Stimulated activated CD4-positive, alpha-beta T cell treated with anti-CD3 and anti-CD28 coated beads, Interleukin-12 subunit alpha, Interleukin-12 subunit beta, amount 100 ng/mL, for 48 hours (primary cell): Measurements from ENCODE around the gene SIL1.
"Not testable (repeated sequence)": the region's sequence is repeated elsewhere in the genome, so short reads cannot be mapped to it uniquely, and the experiment has no call there.

Experiments used
- DNase-seq, 3 donors: peaks; one replicate each; pipeline ENCODE4 v3.0.0-alpha.2; 2020; ENCODE audit warnings: low read depth in 2 of 3, low spot score in 1 of 3

The SIL1 gene

GRCh38 chr5:139113892-139114291, 84.3 kb downstream of the SIL1 start:
- no peak for DNase-seq

- not testable (repeated sequence) for DNase-seq
These were observed 85.8 kb downstream of the SIL1 start for GRCh38 chr5:139112362-139112761.

- DNase-seq, result no peak
These were observed 87.5 kb downstream of the SIL1 start for GRCh38 chr5:139110526-139111168.

- no peak for DNase-seq
These were observed 89.9 kb downstream of the SIL1 start for GRCh38 chr5:139108063-139108824.

GRCh38 chr5:139105621-139106071, 92.5 kb downstream of the SIL1 start:
- DNase-seq, result no peak

GRCh38 chr5:139104577-139105276, 93.4 kb downstream of the SIL1 start:
- no peak for DNase-seq

GRCh38 chr5:139103762-139104161, 94.4 kb downstream of the SIL1 start:
- DNase-seq, result no peak

- no peak for DNase-seq
These were observed 97.3 kb downstream of the SIL1 start for GRCh38 chr5:139100825-139101224.

- DNase-seq, result no peak
These were observed 103.7 kb downstream of the SIL1 start for GRCh38 chr5:139094154-139095131.

- no peak for DNase-seq
These were observed 105.3 kb downstream of the SIL1 start for GRCh38 chr5:139092741-139093343.

GRCh38 chr5:139091439-139092156, 106.6 kb downstream of the SIL1 start:
- DNase-seq, result no peak

- no peak for DNase-seq
These were observed 107.6 kb downstream of the SIL1 start for GRCh38 chr5:139090581-139090980.

- DNase-seq, result no peak
These were observed 110.1 kb downstream of the SIL1 start for GRCh38 chr5:139088024-139088423.

GRCh38 chr5:139082813-139083498, 115.2 kb downstream of the SIL1 start:
- DNase-seq, result no peak

- no peak for DNase-seq
These were observed 118.1 kb downstream of the SIL1 start for GRCh38 chr5:139079991-139080610.

- no peak for DNase-seq
These were observed 118.8 kb downstream of the SIL1 start for GRCh38 chr5:139079225-139079990.

GRCh38 chr5:139078345-139078744, 119.8 kb downstream of the SIL1 start:
- DNase-seq, result no peak

- no peak for DNase-seq
These were observed 120.3 kb downstream of the SIL1 start for GRCh38 chr5:139077899-139078298.
